Thyroid gland (tissue), 4 donors: ENCODE measurements around the gene INPP4B. TPM values are rescaled to one million over a fixed set of nuclear protein-coding genes. Genes with fewer than 3 reads are reported as not detected.

ENCODE experiments used
- DNase-seq, 2 donors: peaks; one replicate each; pipeline ENCODE4 v3.0.0-alpha.2; 2019
- H3K27ac ChIP-seq, 3 donors: fragments of 200-600 bp; sonication (generic); 1 replicate in 2 of 3; 2 replicates in 1 of 3; pipeline ENCODE4 v1.5.1; 2016 to 2019; ENCODE audit warnings: mild to moderate bottlenecking in 1 of 3, moderate library complexity in 1 of 3
- H3K27me3 ChIP-seq: fragments of 200-600 bp; sonication (generic); one replicate; pipeline ENCODE4 v1.5.1; 2019
- H3K36me3 ChIP-seq, 2 donors: fragments of 200-600 bp; sonication (generic); one replicate each; pipeline ENCODE4 v1.5.1; 2016 to 2019
- H3K4me1 ChIP-seq, 2 donors: fragments of 200-600 bp; sonication (generic); one replicate each; pipeline ENCODE4 v1.5.1; 2017 to 2019
- H3K4me3 ChIP-seq, 3 donors: fragments of 200-600 bp; sonication (generic); replicated peaks in 1 of 3; 1 replicate in 2 of 3; 2 replicates in 1 of 3; pipeline ENCODE4 v1.5.1; 2016; ENCODE audit warnings: mild to moderate bottlenecking in 1 of 3
- H3K9me3 ChIP-seq: fragments of 200-600 bp; sonication (generic); one replicate; pipeline ENCODE4 v1.5.1; 2017
- CTCF ChIP-seq, 6 experiments: fragments of 200-600 bp in 3 of 6; fragments of 450-650 bp in 3 of 6; sonication (generic) in 3 of 6; IDR thresholded peaks; one replicate each; pipeline ENCODE4 v1.5.1; 2016 to 2019; ENCODE audit warnings: antibody characterized with exemption in 6 of 6, mild to moderate bottlenecking in 2 of 6, inconsistent platforms in 1 of 6, moderate library complexity in 1 of 6
- POLR2A ChIP-seq, 2 donors: fragments of 450-650 bp; IDR thresholded peaks; one replicate each; pipeline ENCODE4 v1.6.1; 2017; ENCODE audit warnings: antibody characterized with exemption in 2 of 2, mild to moderate bottlenecking in 2 of 2, moderate library complexity in 1 of 2
- WGBS, 2 donors: methylation state at CpG; one replicate each; pipeline ENCODE4 v1.1.5; 2017; 5-methylcytosine and 5-hydroxymethylcytosine counted together
- intact Hi-C: fragments of 100-400 bp; cut with DNase I; formaldehyde crosslinking; loops from one replicate; pipeline ENCODE4 v1.15.1; 2023
- total RNA-seq, 4 donors: library from RNA; depleted of rRNA; stranded (reverse); fragments of >200 nt; gene quantifications; one replicate each; pipeline ENCODE4 v1.2.3, GENCODE V29; 2016

The INPP4B gene
- total RNA-seq, 4 donors from 2014 or later = 8.0 to 22.1 (median 12.0) TPM

GRCh38 chr4:142556570-142557238, 289.4 kb downstream of the INPP4B start:
- WGBS, 2 donors = 96 to 97% methylated on average over 9 of the region's 9 CpGs
- Histone ChIP-seq H3K27me3 (no peaks in the 10 kb centered on the region), H3K4me1 (no peaks in the 10 kb centered on the region), H3K9me3 (no peaks in the 10 kb centered on the region), H3K4me3 (no peak overlapping the region), H3K27ac (no peak overlapping the region), H3K36me3 (no peaks in the 10 kb centered on the region)
- no peak for DNase-seq
- no peak for TF ChIP-seq CTCF (IDR thresholded peaks at IDR 0.05)
- no peak for TF ChIP-seq POLR2A (IDR thresholded peaks at IDR 0.05)
- intact Hi-C loops = no loop called here

- 47 to 92% methylated on average over 1 of the region's 1 CpG for WGBS, 2 donors
Observed at GRCh38 chr4:142556048-142556447, 290.1 kb downstream of the INPP4B start.

GRCh38 chr4:142554412-142554811, 291.7 kb downstream of the INPP4B start:
- TF ChIP-seq POLR2A (IDR thresholded peaks at IDR 0.05) = no peak
- no peak for TF ChIP-seq CTCF (IDR thresholded peaks at IDR 0.05)
- Histone ChIP-seq H3K9me3 (no peaks in the 10 kb centered on the region), H3K36me3 (no peaks in the 10 kb centered on the region), H3K27ac (no peak overlapping the region), H3K4me1 (no peaks in the 10 kb centered on the region), H3K27me3 (no peaks in the 10 kb centered on the region), H3K4me3 (no peak overlapping the region)
- 97% methylated on average over 1 of the region's 1 CpG for WGBS, 2 donors
- DNase-seq = no peak
- intact Hi-C loops = no loop called here

More at GRCh38 chr4:142556048-142556447, 290.1 kb downstream of the INPP4B start:
- TF ChIP-seq CTCF (IDR thresholded peaks at IDR 0.05) (no peak), POLR2A (IDR thresholded peaks at IDR 0.05) (no peak)
- Histone ChIP-seq H3K27ac (no peak overlapping the region), H3K27me3 (no peaks in the 10 kb centered on the region), H3K4me3 (no peak overlapping the region), H3K36me3 (no peaks in the 10 kb centered on the region), H3K9me3 (no peaks in the 10 kb centered on the region), H3K4me1 (no peaks in the 10 kb centered on the region)
- intact Hi-C loops = no loop called here
- DNase-seq = no peak

- DNase-seq = no peak
- Histone ChIP-seq H3K27ac (no peak overlapping the region), H3K27me3 (no peaks in the 10 kb centered on the region), H3K4me3 (no peak overlapping the region), H3K4me1 (no peaks in the 10 kb centered on the region), H3K9me3 (no peaks in the 10 kb centered on the region), H3K36me3 (no peaks in the 10 kb centered on the region)
- 66 to 70% methylated on average over 6 of the region's 6 CpGs for WGBS, 2 donors
- intact Hi-C loops = no loop called here
- TF ChIP-seq POLR2A (IDR thresholded peaks at IDR 0.05) = no peak
- TF ChIP-seq CTCF (IDR thresholded peaks at IDR 0.05) = no peak
Observed at GRCh38 chr4:142551517-142552305, 294.4 kb downstream of the INPP4B start.

- Histone ChIP-seq H3K27ac (no peak overlapping the region), H3K36me3 (no peaks in the 10 kb centered on the region), H3K4me1 (no peaks in the 10 kb centered on the region), H3K27me3 (no peaks in the 10 kb centered on the region), H3K4me3 (no peak overlapping the region), H3K9me3 (no peaks in the 10 kb centered on the region)
- WGBS, 2 donors = 89 to 91% methylated on average over 5 of the region's 5 CpGs
- intact Hi-C loops = no loop called here
- TF ChIP-seq CTCF (IDR thresholded peaks at IDR 0.05) = no peak
- TF ChIP-seq POLR2A (IDR thresholded peaks at IDR 0.05) = no peak
- DNase-seq = no peak
Observed at GRCh38 chr4:142550965-142551364, 295.1 kb downstream of the INPP4B start.
